HCT116 (cell line): ENCODE measurements around the gene MANSC4. TPM values are rescaled to one million over a fixed set of nuclear protein-coding genes. Genes with fewer than 3 reads are reported as not detected.

Experiments
- ATAC-seq: fragments of 200-7000 bp; cut with Tn5 transposase; 2 replicates; pipeline ENCODE4 v1.9.1; 2020; ENCODE audit warnings: mild to moderate bottlenecking, moderate library complexity
- BruUV-seq: library from RNA; stranded (reverse); fragments of 400-500 nt; replicated peaks from 2 replicates; lab custom pipeline; 2021; lab: Mats Ljungman, UMichigan
- CTCF ChIA-PET: fragments of 300-600 bp; sonication (Branson Sonifier 250); formaldehyde crosslinking; loops from one replicate; lab custom pipeline; 2021; ENCODE audit warnings: antibody characterized with exemption; lab: Charles Lee
- POLR2A ChIA-PET: fragments of 300-600, 350-600 bp; sonication (Branson Sonifier 250); formaldehyde crosslinking; loops from one replicate; lab custom pipeline; 2021; ENCODE audit warnings: antibody characterized with exemption; lab: Charles Lee
- RAD21 ChIA-PET, 2 experiments: fragments of 300-600 bp; sonication (Branson Sonifier 250); formaldehyde crosslinking; loops; one replicate each; lab custom pipeline; 2023; ENCODE audit warnings: low total read pairs in 2 of 2; ENCODE audit not compliant: uncharacterized antibody in 2 of 2, unreplicated experiment in 2 of 2, low non-redundant PET in 1 of 2; lab: Charles Lee
- DNase-seq: peaks from one replicate; pipeline ENCODE4 v3.0.0-alpha.2; 2010; ENCODE audit warnings: low read depth, low spot score
- H2AFZ ChIP-seq: fragments of 200-600 bp; shearing (Covaris generic), sonication (generic); 2 replicates; pipeline ENCODE4 v1.6.1; 2017; ENCODE audit warnings: low read depth, mixed run types, mixed read lengths, antibody characterized with exemption, low read length; ENCODE audit not compliant: poor library complexity, severe bottlenecking
- H3K27ac ChIP-seq: 2 replicates; pipeline ENCODE4 v1.5.1; 2012; ENCODE audit warnings: low read depth, low read length
- H3K27me3 ChIP-seq: fragments of 200-600 bp; sonication (generic); 2 replicates; pipeline ENCODE4 v1.6.1; 2016; ENCODE audit warnings: mixed run types, low read length, mixed read lengths; ENCODE audit not compliant: insufficient read depth
- H3K36me3 ChIP-seq, 2 experiments: fragments of 200-500 bp in 1 of 2; fragments of 200-600 bp in 1 of 2; sonication (Bioruptor generic) in 1 of 2; sonication (generic) in 1 of 2; 2 replicates each; pipeline versions ENCODE4 v1.5.1 to v1.6.1; 2014 to 2016; ENCODE audit warnings: low read length in 2 of 2, inconsistent platforms in 1 of 2, mixed read lengths in 1 of 2, mixed run types in 1 of 2; ENCODE audit not compliant: insufficient read depth in 2 of 2, control insufficient read depth in 1 of 2
- H3K4me1 ChIP-seq, 2 experiments: fragments of 200-600 bp in 1 of 2; sonication (generic) in 1 of 2; 2 replicates each; pipeline versions ENCODE4 v1.5.1 to v1.6.1; 2012 to 2017; ENCODE audit warnings: low read length in 2 of 2, inconsistent platforms in 1 of 2, mild to moderate bottlenecking in 1 of 2, mixed read lengths in 1 of 2, mixed run types in 1 of 2, moderate library complexity in 1 of 2; ENCODE audit not compliant: insufficient read depth in 2 of 2, control insufficient read depth in 1 of 2
- H3K4me2 ChIP-seq: fragments of 200-600 bp; sonication (generic); 2 replicates; pipeline ENCODE4 v1.6.1; 2017; ENCODE audit warnings: mixed run types, low read length, mixed read lengths
- H3K4me3 ChIP-seq, 2 experiments: fragments of 200-600 bp in 1 of 2; sonication (generic) in 1 of 2; replicated peaks in 1 of 2; 2 replicates each; pipeline ENCODE4 v1.5.1; 2011 to 2016; ENCODE audit warnings: low read length in 2 of 2, control low read depth in 1 of 2, low read depth in 1 of 2, mild to moderate bottlenecking in 1 of 2, mixed read lengths in 1 of 2, mixed run types in 1 of 2
- H3K79me2 ChIP-seq: fragments of 200-600 bp; sonication (generic); 2 replicates; pipeline ENCODE4 v1.6.1; 2017; ENCODE audit warnings: mild to moderate bottlenecking, mixed run types, low read length, moderate library complexity, mixed read lengths; ENCODE audit not compliant: insufficient read depth
- H3K9ac ChIP-seq: fragments of 200-600 bp; sonication (generic); 2 replicates; pipeline ENCODE4 v1.6.1; 2016; ENCODE audit warnings: low read length, mixed read lengths
- H3K9me2 ChIP-seq: fragments of 200-600 bp; sonication (generic), shearing (Covaris generic); 2 replicates; pipeline ENCODE4 v1.6.1; 2017; ENCODE audit warnings: mixed run types, mild to moderate bottlenecking, moderate library complexity; ENCODE audit not compliant: insufficient read depth
- H3K9me3 ChIP-seq, 2 experiments: fragments of 200-500 bp in 1 of 2; fragments of 200-600 bp in 1 of 2; sonication (Bioruptor generic) in 1 of 2; sonication (generic) in 1 of 2; 2 replicates each; pipeline ENCODE4 v1.6.1; 2014 to 2017; ENCODE audit warnings: low read length in 2 of 2, mixed read lengths in 2 of 2, inconsistent platforms in 1 of 2, low read depth in 1 of 2, mild to moderate bottlenecking in 1 of 2, mixed run types in 1 of 2, moderate library complexity in 1 of 2; ENCODE audit not compliant: control insufficient read depth in 1 of 2, insufficient read depth in 1 of 2
- H4K20me1 ChIP-seq: fragments of 200-600 bp; sonication (generic), shearing (Covaris generic); 2 replicates; pipeline ENCODE4 v1.6.1; 2017; ENCODE audit warnings: mixed run types, mild to moderate bottlenecking, moderate library complexity; ENCODE audit not compliant: insufficient read depth
- SIN3A ChIP-seq: IDR thresholded peaks from 2 replicates; pipeline ENCODE4 v1.6.1; 2012; ENCODE audit warnings: low read depth
- SRF ChIP-seq: IDR thresholded peaks from 2 replicates; pipeline ENCODE4 v1.6.1; 2012; ENCODE audit warnings: low read depth
- TCF7L2 ChIP-seq: IDR thresholded peaks from 2 replicates; pipeline ENCODE4 v1.7.0; 2011; ENCODE audit warnings: borderline replicate concordance, inconsistent platforms; ENCODE audit not compliant: insufficient read depth, insufficient read length; ENCODE audit errors: extremely low read depth
- YY1 ChIP-seq: IDR thresholded peaks from 2 replicates; pipeline ENCODE4 v1.6.1; 2011; ENCODE audit warnings: low read length, low read depth, moderate library complexity, mild to moderate bottlenecking; ENCODE audit not compliant: insufficient replicate concordance; ENCODE audit errors: extremely low read depth
- ZNF274 ChIP-seq: fragments of 200-500 bp; sonication (Bioruptor generic); IDR thresholded peaks from 2 replicates; pipeline ENCODE4 v1.6.1; 2014; ENCODE audit warnings: mild to moderate bottlenecking, low read depth, low read length, inconsistent platforms
- intact Hi-C: fragments of 100-400 bp; cut with micrococcal nuclease; formaldehyde crosslinking; loops from 2 replicates; pipeline ENCODE4 v1.10.0; 2022
- total RNA-seq: library from RNA; stranded (reverse); gene quantifications from one replicate; pipeline ENCODE4 v1.2.1, GENCODE V29; 2021; ENCODE audit not compliant: unreplicated experiment
- TF ChIP-seq, protein P1 (sequence below), 3 experiments: fragments of 200-600 bp in 1 of 3; sonication (generic) in 1 of 3; IDR thresholded peaks in 2 of 3; conservative IDR thresholded peaks in 1 of 3; 2 replicates each; pipeline ENCODE4 v1.5.1; 2012 to 2017; ENCODE audit warnings: low read depth in 2 of 3, low read length in 2 of 3, antibody characterized with exemption in 1 of 3, borderline replicate concordance in 1 of 3, control low read depth in 1 of 3, mild to moderate bottlenecking in 1 of 3, mixed read lengths in 1 of 3, mixed run types in 1 of 3, moderate library complexity in 1 of 3; ENCODE audit not compliant: insufficient read depth in 1 of 3
- TF ChIP-seq, protein P2 (sequence below): IDR thresholded peaks from 2 replicates; pipeline ENCODE4 v1.6.1; 2012

MANSC4 gene
- total RNA-seq, 1 experiment from 2014 or later = not detected

DNA sequence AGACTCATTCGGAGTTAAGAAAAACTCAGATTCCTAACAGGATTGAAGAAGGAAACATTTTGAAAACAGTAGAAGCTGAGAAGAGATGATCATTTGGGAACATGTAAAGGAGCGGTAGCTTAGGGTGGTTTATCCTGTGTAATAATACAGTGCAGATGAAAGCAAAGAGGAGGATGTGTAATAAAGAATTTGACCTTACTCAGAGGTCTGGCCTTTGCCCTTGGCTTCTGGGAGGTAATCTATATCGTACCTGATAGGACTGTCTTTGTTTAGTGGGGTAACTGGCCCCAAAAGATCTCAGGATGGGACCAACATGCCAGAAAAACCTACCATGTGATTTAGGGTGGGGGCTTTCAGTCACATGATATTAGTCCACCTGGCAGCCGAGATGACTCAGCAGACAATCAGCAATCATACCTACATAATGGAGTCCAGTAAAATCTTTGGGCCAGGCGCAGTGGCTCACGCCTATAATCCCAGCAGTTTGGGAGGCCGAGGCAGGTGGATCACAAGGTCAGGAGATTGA is 23.3 kb downstream of the MANSC4 start:
- Histone ChIP-seq H3K9me2 (no peaks in the 10 kb centered on the region), H3K4me2 (no peak overlapping the region), H2AFZ (no peak overlapping the region), H3K27me3 (no peaks in the 10 kb centered on the region), H3K79me2 (peaks cover 17% of the 10 kb centered on the region), H3K9me3 (no peaks in the 10 kb centered on the region), H3K9ac (no peak overlapping the region), H4K20me1 (no peaks in the 10 kb centered on the region), H3K4me3 (no peak overlapping the region), H3K36me3 (peaks cover 3 to 13% of the 10 kb centered on the region in 2 experiments; a peak in 3 of 4 replicates), H3K27ac (no peak overlapping the region), H3K4me1 (peaks cover 16 to 23% of the 10 kb centered on the region in 2 experiments)
- RAD21 ChIA-PET = no interaction called here
- no peak for TF ChIP-seq SIN3A
- no peak for TF ChIP-seq SRF
- TF ChIP-seq ZNF274 = no peak
- TF ChIP-seq, protein P1, sequence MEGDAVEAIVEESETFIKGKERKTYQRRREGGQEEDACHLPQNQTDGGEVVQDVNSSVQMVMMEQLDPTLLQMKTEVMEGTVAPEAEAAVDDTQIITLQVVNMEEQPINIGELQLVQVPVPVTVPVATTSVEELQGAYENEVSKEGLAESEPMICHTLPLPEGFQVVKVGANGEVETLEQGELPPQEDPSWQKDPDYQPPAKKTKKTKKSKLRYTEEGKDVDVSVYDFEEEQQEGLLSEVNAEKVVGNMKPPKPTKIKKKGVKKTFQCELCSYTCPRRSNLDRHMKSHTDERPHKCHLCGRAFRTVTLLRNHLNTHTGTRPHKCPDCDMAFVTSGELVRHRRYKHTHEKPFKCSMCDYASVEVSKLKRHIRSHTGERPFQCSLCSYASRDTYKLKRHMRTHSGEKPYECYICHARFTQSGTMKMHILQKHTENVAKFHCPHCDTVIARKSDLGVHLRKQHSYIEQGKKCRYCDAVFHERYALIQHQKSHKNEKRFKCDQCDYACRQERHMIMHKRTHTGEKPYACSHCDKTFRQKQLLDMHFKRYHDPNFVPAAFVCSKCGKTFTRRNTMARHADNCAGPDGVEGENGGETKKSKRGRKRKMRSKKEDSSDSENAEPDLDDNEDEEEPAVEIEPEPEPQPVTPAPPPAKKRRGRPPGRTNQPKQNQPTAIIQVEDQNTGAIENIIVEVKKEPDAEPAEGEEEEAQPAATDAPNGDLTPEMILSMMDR (IDR thresholded peaks at IDR 0.05 in 2 of 3, conservative IDR thresholded peaks at IDR 0.05 in 1 of 3; ENCODE audit: borderline replicate concordance in 1 of 3, insufficient read depth in 1 of 3, low read depth in 2 of 3, low read length in 2 of 3) = no peak
- ATAC-seq (no peak), DNase-seq (no peak)
- intact Hi-C loops = no loop called here
- CTCF ChIA-PET = no interaction called here
- no TSS peak for BruUV-seq
- POLR2A ChIA-PET = no interaction called here

DNA sequence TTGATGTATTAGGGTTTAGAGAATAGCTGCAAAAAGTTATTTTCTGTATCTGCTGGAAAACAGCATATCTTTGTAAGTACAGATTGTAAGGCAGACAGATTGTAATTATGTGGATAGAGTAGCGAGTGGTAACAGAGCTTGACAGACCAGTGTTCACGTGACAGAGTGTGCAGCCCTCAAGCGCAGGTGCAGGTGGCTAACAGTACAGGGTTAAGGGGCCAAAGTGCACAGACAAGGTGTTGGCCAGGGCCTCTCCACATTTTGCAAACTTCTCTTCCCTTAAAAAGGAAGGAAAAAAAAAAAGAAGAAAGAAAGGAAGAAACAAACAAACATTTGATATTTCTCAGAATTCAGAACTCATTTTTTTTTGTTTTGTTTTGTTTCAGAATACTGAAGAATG is 25.2 kb downstream of the MANSC4 start:
- Histone ChIP-seq H3K4me2 (no peak overlapping the region), H3K9me2 (no peaks in the 10 kb centered on the region), H3K79me2 (peaks cover 17% of the 10 kb centered on the region), H3K27me3 (no peaks in the 10 kb centered on the region), H2AFZ (no peak overlapping the region), H3K9me3 (no peaks in the 10 kb centered on the region)
- ChIA-PET POLR2A (no interaction called here), CTCF (no interaction called here)
- no peak for TF ChIP-seq TCF7L2
- no peak for TF ChIP-seq YY1
- TF ChIP-seq, protein P2, sequence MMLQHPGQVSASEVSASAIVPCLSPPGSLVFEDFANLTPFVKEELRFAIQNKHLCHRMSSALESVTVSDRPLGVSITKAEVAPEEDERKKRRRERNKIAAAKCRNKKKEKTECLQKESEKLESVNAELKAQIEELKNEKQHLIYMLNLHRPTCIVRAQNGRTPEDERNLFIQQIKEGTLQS = no peak
- TF ChIP-seq, all 23 proteins: peak for 0
- Histone ChIP-seq H3K36me3 (peaks cover 3 to 13% of the 10 kb centered on the region in 2 experiments; a peak in 3 of 4 replicates), H3K9ac (no peak overlapping the region), H3K4me1 (peaks cover 25 to 37% of the 10 kb centered on the region in 2 experiments), H4K20me1 (no peaks in the 10 kb centered on the region), H3K4me3 (no peak overlapping the region), H3K27ac (no peak overlapping the region)
- DNase-seq (no peak), ATAC-seq (no peak)
- no TSS peak for BruUV-seq
- intact Hi-C loops = no loop called here
- RAD21 ChIA-PET = no interaction called here
